T-helper 1 cell treated with Interleukin-12 subunit alpha and Interleukin-12 subunit beta and Interleukin-4 antibody, amounts not matched to agents 30 ng/mL and 1 ng/mL, for 36 hours (primary cell): ENCODE results near the gene RCE1. TPM values are rescaled to one million over a fixed set of nuclear protein-coding genes. Genes with fewer than 3 reads are reported as not detected.

Experiments used
- intact Hi-C: fragments of 100-400 bp; cut with micrococcal nuclease; formaldehyde crosslinking; loops from one replicate; pipeline ENCODE4 v1.15.1; 2024
- total RNA-seq: library from RNA; stranded (reverse); gene quantifications from 2 replicates; pipeline ENCODE4 v1.2.3, GENCODE V29; 2022

Gene RCE1
- total RNA-seq, 1 donor from 2014 or later: 25.5 TPM

GRCh38 chr11:66866511-66866986 is 23.3 kb downstream of the RCE1 start:
- intact Hi-C loops: loop anchor here (5.0 kb wide), 1 partner anchor 91 kb away; the partner anchor contains the start of gene PC

GRCh38 chr11:66867425-66868040 is 24.3 kb downstream of the RCE1 start:
- intact Hi-C loops: loop anchor here (1.0 to 5.0 kb wide), 4 partner anchors 11 to 173 kb away; partner anchors contain the start of genes PC and RCE1

DNA sequence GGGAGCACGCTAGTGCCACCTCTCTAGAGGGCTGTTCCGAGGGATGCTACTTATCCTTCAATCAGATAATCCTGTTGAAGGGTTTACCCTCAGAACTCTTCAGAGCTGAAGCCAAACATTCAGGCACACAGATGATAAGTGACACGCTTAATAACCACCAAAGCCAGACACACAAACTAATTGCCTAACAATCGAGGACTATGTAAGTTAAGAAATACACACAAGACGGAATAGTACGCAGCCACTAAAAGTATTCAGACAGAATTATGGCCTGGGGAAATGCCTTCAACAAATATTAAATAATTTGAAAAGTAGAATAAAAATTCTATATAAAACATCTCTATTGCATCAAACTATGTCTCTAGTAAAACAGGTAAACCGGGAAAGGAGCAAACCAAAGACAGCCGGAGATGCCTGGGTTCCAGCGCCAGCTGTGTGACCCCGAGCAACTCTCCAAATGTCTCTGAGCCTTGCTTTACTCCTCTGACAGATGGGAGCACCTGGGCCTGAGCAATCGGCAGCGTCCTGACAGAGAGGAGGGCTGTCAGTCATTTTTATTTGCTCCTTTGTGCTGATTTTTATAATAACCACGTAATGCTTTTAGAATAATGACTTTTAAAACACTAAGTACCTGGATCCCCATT is 25.0 kb downstream of the RCE1 start:
- intact Hi-C loops: loop anchor here (1.0 to 5.0 kb wide), 4 partner anchors 12 to 174 kb away; partner anchors contain the start of genes PC and RCE1

DNA sequence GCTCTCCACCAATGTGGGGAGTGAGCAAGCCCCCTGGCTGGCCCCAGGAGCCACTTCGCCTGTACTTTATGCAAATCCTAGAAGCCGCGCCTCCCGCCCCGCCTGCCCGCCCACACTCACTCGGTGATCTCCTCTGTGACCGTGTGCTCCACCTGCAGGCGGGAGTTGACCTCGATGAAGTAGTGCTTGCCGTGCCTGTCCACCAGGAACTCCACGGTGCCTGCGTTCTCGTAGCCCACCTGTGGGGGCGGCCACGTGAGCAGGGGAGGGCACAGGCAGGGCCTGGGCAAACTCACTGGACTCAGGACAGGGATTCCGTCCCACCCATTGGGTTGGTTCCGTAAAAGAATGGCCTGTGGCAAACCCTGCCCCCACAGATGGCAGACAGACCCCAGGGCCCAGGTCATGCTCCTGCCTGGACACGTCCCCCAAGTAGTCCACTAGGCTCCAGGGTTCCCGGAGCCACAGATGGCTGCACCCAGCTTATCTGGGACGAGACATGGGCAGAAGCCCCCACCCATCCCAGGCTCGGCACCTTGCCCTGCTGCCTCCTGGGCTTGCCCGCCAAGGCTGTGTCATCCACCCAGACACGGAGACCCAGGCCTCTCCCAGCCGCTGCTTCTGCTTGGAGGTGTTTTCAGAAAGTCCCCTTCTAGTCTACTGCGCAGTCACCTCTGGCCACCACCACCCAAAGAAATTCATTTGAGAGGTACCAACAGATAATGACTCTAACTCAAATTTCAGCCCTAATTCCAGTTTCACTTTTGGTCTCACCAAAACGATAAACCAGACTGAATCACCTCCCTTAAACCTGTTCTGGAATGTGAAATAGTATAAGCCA is 25.7 kb downstream of the RCE1 start:
- intact Hi-C loops: loop anchor here (1.0 to 5.0 kb wide), 4 partner anchors 13 to 175 kb away; partner anchors contain the start of genes PC and RCE1

DNA sequence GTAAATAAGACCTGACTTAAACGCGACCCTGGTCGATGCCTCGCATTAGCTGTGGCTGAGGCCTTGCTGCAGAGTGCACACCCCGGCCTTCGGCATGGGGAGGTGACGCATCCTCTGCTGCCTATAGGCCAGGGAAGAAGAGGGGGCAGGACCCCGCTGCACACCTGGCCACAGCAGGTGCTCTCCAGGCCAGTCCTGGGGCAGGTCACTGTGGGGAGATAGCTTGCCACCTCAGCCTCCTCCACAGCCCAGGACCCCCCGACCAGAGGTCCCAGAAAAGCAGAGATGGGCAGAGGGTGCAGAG is 26.3 kb downstream of the RCE1 start:
- intact Hi-C loops: loop anchor here (5.0 kb wide), 1 partner anchor 88 kb away; the partner anchor contains the start of gene PC

DNA sequence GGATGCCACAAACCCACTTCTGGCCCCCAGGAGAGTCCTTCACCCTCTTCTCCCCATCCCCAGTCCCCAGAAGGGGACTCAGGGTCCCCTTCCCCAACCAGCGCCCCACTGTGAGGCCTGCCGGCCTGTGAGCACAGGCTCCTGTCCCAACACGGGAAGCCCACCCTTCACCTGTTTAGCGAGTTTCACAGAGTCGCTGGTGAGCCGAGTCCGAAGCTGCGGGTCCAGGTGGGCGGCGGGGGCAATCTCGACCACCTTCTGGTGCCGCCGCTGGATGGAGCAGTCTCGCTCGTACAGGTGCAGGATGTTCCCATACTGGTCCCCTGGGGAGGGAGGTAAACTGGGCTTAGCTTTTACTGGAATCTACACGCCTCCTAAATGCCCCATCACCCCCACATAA is 26.9 kb downstream of the RCE1 start:
- intact Hi-C loops: no loop called here

- intact Hi-C loops: no loop called here
These were observed 27.6 kb downstream of the RCE1 start for GRCh38 chr11:66870616-66871520.

- intact Hi-C loops: no loop called here
These were observed 28.3 kb downstream of the RCE1 start for GRCh38 chr11:66871521-66871901.

DNA sequence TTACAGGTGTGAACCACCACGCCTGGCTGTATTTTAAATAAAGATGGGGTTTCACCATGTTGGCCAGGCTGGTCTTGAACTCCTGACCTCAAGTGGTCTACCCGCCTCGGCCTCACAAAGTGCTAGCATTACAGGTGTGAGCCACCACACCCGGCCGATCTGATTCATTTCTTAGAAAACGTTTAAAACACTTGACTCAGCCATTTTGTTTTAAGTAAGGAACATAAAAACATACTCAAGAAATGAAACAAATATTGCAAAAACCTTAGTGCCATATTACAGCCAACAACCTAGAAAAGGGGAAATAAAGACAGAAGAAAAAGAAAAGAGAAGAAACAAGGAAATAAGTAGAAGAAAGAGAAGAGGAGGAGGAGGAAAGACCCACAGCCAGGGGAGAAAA is 31.0 kb downstream of the RCE1 start:
- intact Hi-C loops: no loop called here

GRCh38 chr11:66875378-66875777 is 32.1 kb downstream of the RCE1 start:
- intact Hi-C loops: no loop called here

- intact Hi-C loops: no loop called here
These were observed 34.5 kb downstream of the RCE1 start for GRCh38 chr11:66877588-66878385.

DNA sequence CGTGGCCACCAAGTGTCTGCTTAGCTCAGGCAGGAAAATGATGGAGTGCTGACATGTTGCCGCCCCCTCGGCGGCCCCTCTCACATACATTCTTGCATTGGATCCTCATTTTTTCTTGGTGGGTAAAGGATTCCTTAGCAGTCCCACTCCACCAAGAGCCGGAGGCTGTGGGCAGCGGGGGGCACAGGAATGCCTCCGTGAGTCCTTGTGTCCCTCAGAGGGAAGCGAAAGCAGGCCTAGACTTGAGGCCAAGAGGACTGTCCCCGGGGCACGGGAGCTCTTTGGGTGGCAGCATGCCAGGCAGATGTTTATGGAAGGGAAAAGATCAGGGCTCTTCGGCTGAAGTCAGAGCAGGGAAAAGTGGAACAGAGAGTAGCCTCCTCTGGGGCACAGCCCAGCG is 35.2 kb downstream of the RCE1 start:
- intact Hi-C loops: no loop called here

GRCh38 chr11:66879000-66879399 is 35.8 kb downstream of the RCE1 start:
- intact Hi-C loops: no loop called here

- intact Hi-C loops: no loop called here
These were observed 36.3 kb downstream of the RCE1 start for GRCh38 chr11:66879583-66879982.

- intact Hi-C loops: loop anchor here (5.0 kb wide), 1 partner anchor 48 kb away; no protein-coding TSS in a partner anchor
These were observed 36.8 kb downstream of the RCE1 start for GRCh38 chr11:66879999-66880398.

DNA sequence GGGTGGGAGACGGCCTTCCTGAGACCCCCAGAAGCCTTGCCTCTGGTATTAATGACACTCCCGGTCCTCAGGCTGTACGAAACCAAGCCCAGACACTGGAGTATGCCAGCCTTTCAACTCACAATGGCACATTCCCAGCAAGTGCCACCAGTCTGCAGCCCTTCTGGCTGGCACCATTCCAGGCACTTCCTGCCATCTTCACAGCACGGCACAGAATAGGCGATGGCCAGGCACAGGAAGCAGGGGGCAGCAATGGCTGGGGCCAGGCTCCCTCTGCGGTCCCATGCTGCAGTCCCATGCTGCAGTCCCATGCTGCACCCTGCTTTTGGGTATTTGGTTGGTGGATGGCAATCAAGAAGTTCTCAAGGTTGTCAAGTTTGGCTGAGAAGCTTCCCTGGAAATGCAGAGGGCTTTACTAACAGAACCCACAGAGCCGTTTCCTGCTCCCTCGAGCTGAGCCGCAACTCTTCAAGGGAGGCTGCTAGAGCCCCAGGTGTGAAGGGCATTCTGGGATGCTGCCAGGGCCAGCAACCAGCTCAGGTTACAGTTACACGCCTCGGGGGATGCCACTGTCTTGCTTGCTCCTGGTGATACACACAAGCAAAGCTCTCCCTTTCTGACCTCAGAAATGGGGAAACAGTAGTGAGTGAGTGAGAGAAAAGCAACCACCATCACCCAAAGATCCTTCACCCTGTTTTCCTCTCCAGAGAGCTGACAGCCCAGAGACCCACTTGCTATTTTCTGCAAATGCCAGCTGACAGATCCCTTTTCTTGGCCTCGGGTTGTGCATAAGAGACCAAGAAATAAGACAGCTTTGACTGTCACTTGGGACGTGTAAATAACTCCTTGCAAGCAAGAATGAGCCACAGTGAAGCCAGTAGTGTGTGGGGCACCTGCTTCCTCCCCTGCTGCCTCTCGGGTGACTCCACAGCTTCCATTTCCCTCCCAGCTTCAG is 37.5 kb downstream of the RCE1 start:
- intact Hi-C loops: loop anchor here (5.0 kb wide), 1 partner anchor 48 kb away; no protein-coding TSS in a partner anchor

DNA sequence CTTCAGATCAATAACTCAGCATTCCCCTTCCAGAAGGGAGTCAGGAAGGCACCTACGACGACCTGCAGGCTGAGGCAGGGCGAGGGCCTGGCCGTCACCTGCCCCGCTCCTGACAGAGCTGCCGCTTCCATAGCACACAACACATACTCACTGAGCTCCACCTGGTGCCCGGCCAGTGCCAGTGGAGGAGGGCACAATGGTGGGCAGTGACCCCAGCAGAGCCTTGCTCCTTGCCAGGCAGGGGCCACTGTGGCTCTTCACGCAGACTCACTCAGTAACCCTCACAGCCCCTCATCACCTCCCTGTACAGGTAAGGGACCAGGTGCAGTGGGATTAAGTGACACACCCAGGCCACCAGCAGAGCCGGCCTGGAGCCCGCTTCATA is 38.2 kb downstream of the RCE1 start:
- intact Hi-C loops: loop anchor here (5.0 kb wide), 1 partner anchor 49 kb away; no protein-coding TSS in a partner anchor

DNA sequence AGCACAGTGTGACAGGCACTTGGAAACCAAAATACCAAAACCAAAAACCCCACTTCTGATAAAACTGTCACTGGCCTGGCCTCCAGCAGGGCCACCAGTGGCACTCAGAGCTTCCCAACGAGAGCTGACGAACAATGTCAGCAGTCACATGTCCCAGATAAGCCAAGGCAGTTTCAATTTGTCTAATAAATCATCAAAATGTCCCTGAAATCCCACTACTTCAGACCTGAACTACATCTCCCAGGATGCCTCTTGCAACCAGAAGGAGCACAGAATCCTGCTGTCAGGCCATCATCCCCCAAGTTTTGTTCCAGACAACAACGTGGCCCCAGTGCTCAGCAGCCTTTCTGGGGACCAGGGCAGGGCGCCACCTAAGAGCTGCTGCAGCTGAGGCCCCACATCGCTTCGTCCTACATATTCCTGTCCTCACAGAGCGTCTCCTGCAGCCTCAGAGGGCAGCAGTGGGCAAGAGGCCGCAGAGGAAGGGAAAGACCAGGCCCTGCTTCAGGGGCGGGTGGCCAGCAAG is 38.7 kb downstream of the RCE1 start:
- intact Hi-C loops: loop anchor here (5.0 kb wide), 1 partner anchor 50 kb away; no protein-coding TSS in a partner anchor
